KMS-11 (cell line): ENCODE data around the gene ACR.

Experiments used
- H2AFZ ChIP-seq: fragments of 200-600 bp; sonication (generic); 2 replicates; pipeline ENCODE4 v1.6.1; 2016; ENCODE audit warnings: antibody characterized with exemption, mixed run types, low read depth
- H3K27ac ChIP-seq: fragments of 200-600 bp; sonication (generic); 2 replicates; pipeline ENCODE4 v1.6.1; 2016; ENCODE audit warnings: mild to moderate bottlenecking, mixed run types
- H3K27me3 ChIP-seq: fragments of 200-600 bp; sonication (generic); 2 replicates; pipeline ENCODE4 v1.6.1; 2017; ENCODE audit warnings: mild to moderate bottlenecking, low read depth, mixed run types, moderate library complexity; ENCODE audit not compliant: insufficient read depth
- H3K36me3 ChIP-seq: fragments of 200-600 bp; sonication (generic); 2 replicates; pipeline ENCODE4 v1.6.1; 2017; ENCODE audit warnings: mild to moderate bottlenecking, mixed run types; ENCODE audit not compliant: insufficient read depth
- H3K4me1 ChIP-seq: fragments of 200-600 bp; sonication (generic); 2 replicates; pipeline ENCODE4 v1.6.1; 2016; ENCODE audit warnings: mild to moderate bottlenecking, low read depth, mixed run types; ENCODE audit not compliant: poor library complexity, severe bottlenecking
- H3K4me2 ChIP-seq: fragments of 200-600 bp; sonication (generic); 2 replicates; pipeline ENCODE4 v1.7.0; 2016; ENCODE audit warnings: mild to moderate bottlenecking, mixed run types
- H3K4me3 ChIP-seq: fragments of 200-600 bp; sonication (generic); IDR thresholded peaks from 2 replicates; pipeline ENCODE4 v1.6.1; 2017; ENCODE audit warnings: low read depth, low read length, mixed read lengths; ENCODE audit not compliant: insufficient read depth
- H3K79me2 ChIP-seq: fragments of 200-600 bp; sonication (generic); 2 replicates; pipeline ENCODE4 v1.6.1; 2016; ENCODE audit warnings: low read depth, mixed run types; ENCODE audit not compliant: insufficient read depth
- H3K9ac ChIP-seq: fragments of 200-600 bp; sonication (generic); 2 replicates; pipeline ENCODE4 v1.6.1; 2016; ENCODE audit warnings: mild to moderate bottlenecking, mixed run types
- H4K20me1 ChIP-seq: fragments of 200-600 bp; sonication (generic); 2 replicates; pipeline ENCODE4 v1.6.1; 2016; ENCODE audit warnings: mild to moderate bottlenecking, mixed run types; ENCODE audit not compliant: insufficient read depth
- CTCF ChIP-seq: fragments of 200-600 bp; sonication (generic); conservative IDR thresholded peaks from 2 replicates; pipeline ENCODE4 v1.6.1; 2017; ENCODE audit warnings: low read depth, mild to moderate bottlenecking, antibody characterized with exemption, low read length, moderate library complexity, mixed read lengths

Gene ACR

GRCh38 chr22:50699756-50700386 lies 38.1 kb upstream of the ACR start:
- no peak overlapping the region for H3K9ac ChIP-seq
- no peak for TF ChIP-seq CTCF
- H3K27me3 ChIP-seq: 0 out of 2 replicates have a peak, but pooled peaks cover 5% of the 10 kb centered on the region
- no peak overlapping the region for H2AFZ ChIP-seq
- no peak overlapping the region for H3K27ac ChIP-seq
- no peaks in the 10 kb centered on the region for H4K20me1 ChIP-seq
- H3K79me2 ChIP-seq: no peaks in the 10 kb centered on the region
- H3K4me1 ChIP-seq: no peaks in the 10 kb centered on the region
- H3K4me2 ChIP-seq: no peak overlapping the region
- no peaks in the 10 kb centered on the region for H3K36me3 ChIP-seq
- no peak overlapping the region for H3K4me3 ChIP-seq

- H2AFZ ChIP-seq: no peak overlapping the region
- H4K20me1 ChIP-seq: no peaks in the 10 kb centered on the region
- no peak overlapping the region for H3K9ac ChIP-seq
- no peaks in the 10 kb centered on the region for H3K79me2 ChIP-seq
- no peaks in the 10 kb centered on the region for H3K4me1 ChIP-seq
- H3K4me2 ChIP-seq: no peak overlapping the region
- no peak overlapping the region for H3K4me3 ChIP-seq
- H3K27ac ChIP-seq: no peak overlapping the region
- 0 out of 2 replicates have a peak, but pooled peaks cover 5% of the 10 kb centered on the region for H3K27me3 ChIP-seq
- TF ChIP-seq CTCF: no peak
- no peaks in the 10 kb centered on the region for H3K36me3 ChIP-seq
Measured at GRCh38 chr22:50700387-50701075, 37.5 kb upstream of the ACR start.

- H3K4me2 ChIP-seq: no peak overlapping the region
- H2AFZ ChIP-seq: no peak overlapping the region
- H3K27ac ChIP-seq: no peak overlapping the region
- H3K4me1 ChIP-seq: no peaks in the 10 kb centered on the region
- 0 out of 2 replicates have a peak, but pooled peaks cover 5% of the 10 kb centered on the region for H3K27me3 ChIP-seq
- no peaks in the 10 kb centered on the region for H4K20me1 ChIP-seq
- no peaks in the 10 kb centered on the region for H3K36me3 ChIP-seq
- TF ChIP-seq CTCF: no peak
- no peaks in the 10 kb centered on the region for H3K79me2 ChIP-seq
- no peak overlapping the region for H3K4me3 ChIP-seq
- H3K9ac ChIP-seq: no peak overlapping the region
Measured at GRCh38 chr22:50701076-50701419, 37.0 kb upstream of the ACR start.

- Histone ChIP-seq H3K79me2 (no peaks in the 10 kb centered on the region), H2AFZ (no peak overlapping the region), H3K9ac (no peak overlapping the region), H3K4me3 (no peak overlapping the region), H3K4me2 (no peak overlapping the region), H3K36me3 (no peaks in the 10 kb centered on the region), H3K27me3 (0 out of 2 replicates have a peak, but pooled peaks cover 5% of the 10 kb centered on the region), H4K20me1 (no peaks in the 10 kb centered on the region), H3K4me1 (no peaks in the 10 kb centered on the region), H3K27ac (no peak overlapping the region)
- TF ChIP-seq CTCF: no peak
Measured at GRCh38 chr22:50701428-50702154, 36.4 kb upstream of the ACR start.
